Neural progenitor cell (in vitro differentiated cells): ENCODE measurements around the gene TMPRSS13.

Source experiments
- CTCF ChIP-seq: fragments of 200-600 bp; sonication (generic); IDR thresholded peaks from 2 replicates; pipeline ENCODE4 v1.5.1; 2017; ENCODE audit warnings: antibody characterized with exemption, mild to moderate bottlenecking
- EZH2 ChIP-seq: fragments of 200-600 bp; sonication (generic); IDR thresholded peaks from 2 replicates; pipeline ENCODE4 v1.6.1; 2017; ENCODE audit warnings: antibody characterized with exemption, mild to moderate bottlenecking, moderate library complexity
- EZH2phosphoT487 ChIP-seq: fragments of 200-600 bp; sonication (generic); IDR thresholded peaks from 2 replicates; pipeline ENCODE4 v1.6.1; 2017; ENCODE audit warnings: antibody characterized with exemption

DNA sequence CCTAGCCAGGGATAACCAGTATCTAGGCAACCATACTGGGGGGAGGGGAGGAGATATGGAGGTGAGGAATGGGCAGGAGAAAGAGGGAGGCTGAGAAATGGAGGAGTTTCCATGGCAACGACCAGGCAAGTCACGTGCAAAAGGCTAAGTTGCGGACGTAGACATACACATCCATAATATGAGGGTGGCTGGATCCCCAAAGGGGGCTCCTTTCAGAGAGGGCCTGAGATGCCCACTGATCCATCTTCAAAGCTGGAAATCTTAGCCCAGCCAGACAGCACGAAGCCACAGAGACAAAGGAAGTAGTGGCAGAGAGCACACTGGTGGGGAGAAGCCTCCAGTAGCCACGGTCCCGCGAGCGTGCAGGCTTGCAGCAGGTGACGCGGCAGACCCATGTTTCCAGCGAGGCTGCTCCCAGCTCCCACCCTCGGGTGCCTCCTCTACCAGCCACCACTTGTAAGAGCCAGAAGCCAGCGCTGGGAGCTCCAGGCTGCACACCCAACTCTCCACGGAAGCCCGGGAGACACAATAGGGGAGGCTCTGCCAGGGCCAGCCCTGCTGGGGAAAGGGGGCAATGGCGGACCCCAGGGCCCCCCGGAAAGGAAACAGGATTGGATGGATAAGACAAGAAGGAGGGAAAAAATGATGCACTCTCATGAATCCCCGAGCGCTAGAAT, 53.7 kb downstream of the TMPRSS13 start:
- TF ChIP-seq EZH2 (no peak), CTCF (no peak), EZH2phosphoT487 (no peak)
